H9 (cell line): Measurements from ENCODE around the gene CACTIN. TPM values are rescaled to one million over a fixed set of nuclear protein-coding genes. Genes with fewer than 3 reads are reported as not detected.

Experiments
- DNase-seq: peaks from one replicate; pipeline ENCODE4 v3.0.0-alpha.2; 2017
- H2AFZ ChIP-seq: one replicate; pipeline ENCODE4 v1.6.1; 2013; ENCODE audit warnings: mild to moderate bottlenecking, low read length, control low read depth, moderate library complexity
- H2AK5ac ChIP-seq: 2 replicates; pipeline ENCODE4 v1.6.1; 2013; ENCODE audit warnings: low read length, control low read depth, mixed read lengths; ENCODE audit not compliant: insufficient read length
- H2BK120ac ChIP-seq: one replicate; pipeline ENCODE4 v1.6.1; 2013; ENCODE audit warnings: low read depth, mild to moderate bottlenecking, low read length, control low read depth, inconsistent platforms; ENCODE audit not compliant: poor library complexity, severe bottlenecking
- H2BK12ac ChIP-seq: 2 replicates; pipeline ENCODE4 v1.6.1; 2013; ENCODE audit warnings: low read length, control low read depth, mixed read lengths, low read depth; ENCODE audit not compliant: insufficient read length
- H2BK15ac ChIP-seq: 2 replicates; pipeline ENCODE4 v1.6.1; 2013; ENCODE audit warnings: low read depth, low read length, control low read depth
- H2BK20ac ChIP-seq: one replicate; pipeline ENCODE4 v1.6.1; 2013; ENCODE audit warnings: low read depth, mild to moderate bottlenecking, low read length, control low read depth, inconsistent platforms; ENCODE audit not compliant: poor library complexity, severe bottlenecking
- H2BK5ac ChIP-seq: 2 replicates; pipeline ENCODE4 v1.6.1; 2013; ENCODE audit warnings: low read length, control low read depth, mixed read lengths; ENCODE audit not compliant: insufficient read length
- H3K14ac ChIP-seq: 2 replicates; pipeline ENCODE4 v1.6.1; 2013; ENCODE audit warnings: low read length, control low read depth; ENCODE audit not compliant: insufficient read depth
- H3K18ac ChIP-seq: 2 replicates; pipeline ENCODE4 v1.6.1; 2013; ENCODE audit warnings: low read depth, mild to moderate bottlenecking, mixed read lengths, low read length, control low read depth; ENCODE audit not compliant: insufficient read length
- H3K23ac ChIP-seq: 2 replicates; pipeline ENCODE4 v1.6.1; 2013; ENCODE audit warnings: low read length, control low read depth, mixed read lengths, low read depth; ENCODE audit not compliant: insufficient read length
- H3K23me2 ChIP-seq: 2 replicates; pipeline ENCODE4 v1.6.1; 2013; ENCODE audit warnings: low read depth, mild to moderate bottlenecking, mixed read lengths, low read length, control low read depth; ENCODE audit not compliant: insufficient read length, poor library complexity, severe bottlenecking
- H3K27ac ChIP-seq: 2 replicates; pipeline ENCODE4 v1.5.1; 2013; ENCODE audit warnings: low read length, control low read depth, mixed read lengths, low read depth; ENCODE audit not compliant: insufficient read length
- H3K27me3 ChIP-seq: 2 replicates; pipeline ENCODE4 v1.6.1; 2013; ENCODE audit warnings: low read length, control low read depth, inconsistent platforms; ENCODE audit not compliant: insufficient read depth
- H3K4ac ChIP-seq: 2 replicates; pipeline ENCODE4 v1.6.1; 2013; ENCODE audit warnings: low read depth, mild to moderate bottlenecking, control low read depth, inconsistent platforms, low read length, moderate library complexity
- H3K4me1 ChIP-seq: 2 replicates; pipeline ENCODE4 v1.6.1; 2013; ENCODE audit warnings: low read length, control low read depth, inconsistent platforms; ENCODE audit not compliant: insufficient read depth
- H3K4me2 ChIP-seq: 2 replicates; pipeline ENCODE4 v1.6.1; 2013; ENCODE audit warnings: low read length, control low read depth, mixed read lengths; ENCODE audit not compliant: insufficient read length, insufficient read depth
- H3K56ac ChIP-seq: 2 replicates; pipeline ENCODE4 v1.6.1; 2013; ENCODE audit warnings: low read depth, mild to moderate bottlenecking, mixed read lengths, low read length, control low read depth; ENCODE audit not compliant: insufficient read length
- H3K79me1 ChIP-seq: 2 replicates; pipeline ENCODE4 v1.6.1; 2013; ENCODE audit warnings: low read depth, mild to moderate bottlenecking, moderate library complexity, low read length, control low read depth, inconsistent platforms; ENCODE audit not compliant: insufficient read depth, poor library complexity, severe bottlenecking
- H3K79me2 ChIP-seq: 2 replicates; pipeline ENCODE4 v1.6.1; 2013; ENCODE audit warnings: low read length, control low read depth, inconsistent platforms; ENCODE audit not compliant: insufficient read depth
- H3K9ac ChIP-seq: 2 replicates; pipeline ENCODE4 v1.6.1; 2013; ENCODE audit warnings: low read length, control low read depth, mixed read lengths; ENCODE audit not compliant: insufficient read length; ENCODE audit errors: extremely low read depth
- H3K9me3 ChIP-seq: one replicate; pipeline ENCODE4 v1.6.1; 2013; ENCODE audit warnings: low read depth, low read length, inconsistent platforms; ENCODE audit not compliant: control insufficient read depth
- H3T11ph ChIP-seq: one replicate; pipeline ENCODE4 v1.6.1; 2013; ENCODE audit warnings: mild to moderate bottlenecking, low read length, control low read depth, inconsistent platforms
- H4K20me1 ChIP-seq: one replicate; pipeline ENCODE4 v1.6.1; 2013; ENCODE audit not compliant: control insufficient read depth, insufficient read length, insufficient read depth
- H4K5ac ChIP-seq: 2 replicates; pipeline ENCODE4 v1.6.1; 2013; ENCODE audit warnings: low read depth, mild to moderate bottlenecking, mixed read lengths, low read length, control low read depth; ENCODE audit not compliant: insufficient read length
- H4K8ac ChIP-seq: replicated peaks from 2 replicates; pipeline ENCODE4 v1.6.1; 2013; ENCODE audit warnings: low read length, control low read depth, mixed read lengths, low read depth; ENCODE audit not compliant: insufficient read length
- H4K91ac ChIP-seq: 2 replicates; pipeline ENCODE4 v1.6.1; 2013; ENCODE audit warnings: low read depth, mild to moderate bottlenecking, moderate library complexity, mixed read lengths, low read length, control low read depth; ENCODE audit not compliant: insufficient read length
- H3K27ac Mint-ChIP-seq, 3 experiments: 2 replicates in 2 of 3; 3 replicates in 1 of 3; pipeline ENCODE4 v1.8.0; 2020 to 2021; ENCODE audit warnings: mixed read lengths in 3 of 3, mild to moderate bottlenecking in 1 of 3, moderate library complexity in 1 of 3
- H3K27me3 Mint-ChIP-seq: 2 replicates; pipeline ENCODE4 v1.8.0; 2021; ENCODE audit warnings: low read depth, mild to moderate bottlenecking, moderate library complexity, mixed read lengths
- H3K36me3 Mint-ChIP-seq, 3 experiments: 2 replicates in 2 of 3; 3 replicates in 1 of 3; pipeline ENCODE4 v1.8.0; 2020 to 2021; ENCODE audit warnings: low read depth in 3 of 3, mixed read lengths in 3 of 3; ENCODE audit not compliant: insufficient read depth in 1 of 3
- H3K4me1 Mint-ChIP-seq, 2 experiments: 2 replicates each; pipeline ENCODE4 v1.8.0; 2020; ENCODE audit warnings: mixed read lengths in 2 of 2
- H3K4me3 Mint-ChIP-seq, 2 experiments: 2 replicates in 1 of 2; 3 replicates in 1 of 2; pipeline ENCODE4 v1.8.0; 2020 to 2021; ENCODE audit warnings: mild to moderate bottlenecking in 2 of 2, mixed read lengths in 2 of 2, moderate library complexity in 1 of 2
- H3K9me3 Mint-ChIP-seq, 2 experiments: 2 replicates in 1 of 2; 3 replicates in 1 of 2; pipeline ENCODE4 v1.8.0; 2020; ENCODE audit warnings: mild to moderate bottlenecking in 2 of 2, mixed read lengths in 2 of 2, moderate library complexity in 1 of 2
- WGBS: extraction: QIAGEN DNeasy Blood & Tissue Kit; methylation state at CpG from one replicate; pipeline ENCODE4 v1.1.7; 2013; ENCODE audit warnings: missing lambda C conversion rate, low lambda C conversion rate, mixed read lengths; ENCODE audit not compliant: insufficient read length; ENCODE audit errors: extremely low coverage; 5-methylcytosine and 5-hydroxymethylcytosine counted together
- total RNA-seq: library from RNA; stranded (reverse); gene quantifications from 2 replicates; pipeline ENCODE4 v1.2.1, GENCODE V29; 2021
- TF ChIP-seq, protein P1 (sequence below): fragments of 200-600 bp; sonication (generic); conservative IDR thresholded peaks from 3 replicates; pipeline ENCODE4 v1.8.0; 2021; ENCODE audit warnings: antibody characterized with exemption, mild to moderate bottlenecking

CACTIN gene
- total RNA-seq, 1 experiment from 2014 or later, result 37.3 TPM

DNA sequence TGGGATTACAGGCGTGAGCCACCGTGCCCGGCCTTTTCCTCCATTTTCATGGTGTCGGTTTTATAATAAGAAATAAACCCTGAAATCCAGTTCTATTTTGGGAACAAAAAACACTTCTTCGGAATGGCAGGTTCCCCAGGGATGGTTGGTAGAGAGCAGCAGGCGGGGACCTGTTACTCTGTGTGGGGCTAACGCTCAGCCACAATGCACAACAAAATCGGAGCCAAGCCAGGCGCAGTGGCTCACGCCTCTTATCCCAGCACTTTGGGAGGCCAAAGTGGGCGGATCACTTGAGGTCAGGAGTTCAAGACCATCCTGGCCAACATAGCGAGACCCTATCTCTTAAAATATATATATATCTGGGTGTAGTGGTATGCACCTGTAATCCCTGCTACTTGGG, 25.6 kb downstream of the CACTIN start:
- Histone ChIP-seq H2BK5ac (no peak overlapping the region), H3K14ac (no peak overlapping the region), H2BK20ac (no peak overlapping the region), H3K18ac (no peak overlapping the region), H2BK120ac (no peak overlapping the region), H3K4ac (no peak overlapping the region), H2AK5ac (no peak overlapping the region), H3K79me2 (no peaks in the 10 kb centered on the region), H4K8ac (no peak overlapping the region), H3K27ac (no peak overlapping the region), H3K9me3 (no peaks in the 10 kb centered on the region), H4K20me1 (no peaks in the 10 kb centered on the region), H2BK12ac (no peak overlapping the region), H3K4me1 (no peaks in the 10 kb centered on the region), H3K23me2 (no peaks in the 10 kb centered on the region), H3K23ac (no peak overlapping the region), H3K9ac (no peak overlapping the region), H3K4me2 (no peak overlapping the region), H2BK15ac (no peak overlapping the region), H2AFZ (no peak overlapping the region), H3K27me3 (peaks cover 5% of the 10 kb centered on the region; the same call in 1 of the 2 replicates), H3T11ph (no peak overlapping the region), H4K5ac (no peak overlapping the region), H4K91ac (no peak overlapping the region), H3K79me1 (no peaks in the 10 kb centered on the region), H3K56ac (no peak overlapping the region)
- TF ChIP-seq, protein P1, sequence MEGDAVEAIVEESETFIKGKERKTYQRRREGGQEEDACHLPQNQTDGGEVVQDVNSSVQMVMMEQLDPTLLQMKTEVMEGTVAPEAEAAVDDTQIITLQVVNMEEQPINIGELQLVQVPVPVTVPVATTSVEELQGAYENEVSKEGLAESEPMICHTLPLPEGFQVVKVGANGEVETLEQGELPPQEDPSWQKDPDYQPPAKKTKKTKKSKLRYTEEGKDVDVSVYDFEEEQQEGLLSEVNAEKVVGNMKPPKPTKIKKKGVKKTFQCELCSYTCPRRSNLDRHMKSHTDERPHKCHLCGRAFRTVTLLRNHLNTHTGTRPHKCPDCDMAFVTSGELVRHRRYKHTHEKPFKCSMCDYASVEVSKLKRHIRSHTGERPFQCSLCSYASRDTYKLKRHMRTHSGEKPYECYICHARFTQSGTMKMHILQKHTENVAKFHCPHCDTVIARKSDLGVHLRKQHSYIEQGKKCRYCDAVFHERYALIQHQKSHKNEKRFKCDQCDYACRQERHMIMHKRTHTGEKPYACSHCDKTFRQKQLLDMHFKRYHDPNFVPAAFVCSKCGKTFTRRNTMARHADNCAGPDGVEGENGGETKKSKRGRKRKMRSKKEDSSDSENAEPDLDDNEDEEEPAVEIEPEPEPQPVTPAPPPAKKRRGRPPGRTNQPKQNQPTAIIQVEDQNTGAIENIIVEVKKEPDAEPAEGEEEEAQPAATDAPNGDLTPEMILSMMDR, result no peak
- Mint-ChIP-seq H3K4me1 (no peaks in the 10 kb centered on the region), H3K27ac (no peak overlapping the region), H3K36me3 (no peaks in the 10 kb centered on the region), H3K27me3 (peaks cover 4% of the 10 kb centered on the region), H3K4me3 (no peak overlapping the region), H3K9me3 (peaks cover 0 to 4% of the 10 kb centered on the region in 2 experiments; a peak in 1 of 5 replicates)
- no CpG with 5 or more reads among the region's 12 CpGs for WGBS
- DNase-seq, result no peak
